HG02798 (cell line): ENCODE measurements around the gene RFESD.
A peak's percentile ranks its signal among the peaks of the same experiment; 100 is the strongest.

Source experiments
- ATAC-seq: cut with Tn5 transposase; IDR thresholded peaks from one replicate; pipeline ENCODE4 v1.9.1; 2021; ENCODE audit warnings: mild to moderate bottlenecking; ENCODE audit not compliant: unreplicated experiment, poor library complexity

RFESD gene

DNA sequence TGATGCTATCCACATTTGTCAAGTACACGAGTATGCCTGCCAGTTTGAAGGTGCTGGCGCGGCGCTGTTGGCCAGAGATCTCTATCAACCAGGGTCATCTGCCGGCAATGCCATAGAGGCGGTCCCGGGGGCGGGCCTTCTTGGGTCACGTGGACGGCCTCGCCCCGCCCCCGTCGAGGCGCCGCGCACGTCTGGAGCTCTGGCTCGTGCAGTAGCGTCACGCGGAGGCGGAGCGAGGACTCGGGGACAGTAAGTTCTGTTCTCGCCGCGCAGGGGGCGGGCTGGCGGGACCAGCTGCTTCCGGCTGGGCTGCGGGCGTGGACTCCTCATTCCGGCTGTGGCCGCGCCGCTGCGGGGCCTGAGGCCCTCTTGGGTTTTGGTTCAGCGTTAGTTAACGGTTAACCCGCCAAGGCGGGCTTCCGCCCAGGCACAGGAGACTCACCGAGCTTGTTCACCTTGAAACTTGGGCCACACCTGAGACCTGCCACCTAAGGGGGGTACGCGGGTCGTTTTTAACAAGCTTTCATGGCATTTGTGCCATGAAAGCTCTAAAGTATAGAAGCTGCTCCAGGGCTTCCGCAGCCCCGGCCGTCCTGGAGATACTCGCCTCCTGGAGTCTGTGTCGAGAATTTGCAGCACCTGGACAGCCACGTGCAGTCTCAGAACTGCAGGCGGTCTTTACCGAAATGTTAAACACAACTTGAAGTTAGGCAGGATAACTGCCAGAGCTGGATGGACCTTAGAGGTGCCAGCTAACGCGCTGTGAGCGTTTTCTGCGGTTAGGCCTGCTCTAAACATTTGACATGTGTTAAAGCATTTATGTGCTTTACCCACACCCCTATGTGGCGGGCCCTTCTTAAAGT, at the start of gene RFESD:
Gene RFESD, plus strand, starts transcription at position 209 of the 863 bp plus-strand sequence. CDS start 5,495 bp downstream, outside the sequence.
- peak; percentile 97 for ATAC-seq

GRCh38 chr5:95599252-95599651, 47.3 kb upstream of the RFESD start:
- ATAC-seq: no peak

GRCh38 chr5:95600557-95600956, 46.0 kb upstream of the RFESD start:
- no peak for ATAC-seq

DNA sequence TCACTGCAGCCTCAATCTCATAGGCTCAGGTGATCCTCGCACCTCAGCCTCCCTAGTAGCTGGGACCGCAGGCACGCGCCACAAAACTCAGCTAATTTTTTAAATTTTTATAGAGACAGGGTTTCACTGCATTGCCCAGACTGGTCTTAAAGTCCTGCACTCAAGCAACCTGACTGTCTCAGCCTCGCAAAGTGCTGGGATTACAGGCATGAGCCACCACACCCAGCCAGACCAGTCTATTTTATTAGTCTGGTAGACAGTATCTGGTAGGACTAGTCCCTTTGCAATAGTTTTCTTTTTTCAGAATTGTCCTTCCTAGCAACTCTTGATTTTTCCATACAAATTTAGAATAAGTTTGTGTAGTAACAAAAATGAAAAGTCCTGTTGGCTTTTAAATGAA, 40.8 kb upstream of the RFESD start:
- no peak for ATAC-seq

DNA sequence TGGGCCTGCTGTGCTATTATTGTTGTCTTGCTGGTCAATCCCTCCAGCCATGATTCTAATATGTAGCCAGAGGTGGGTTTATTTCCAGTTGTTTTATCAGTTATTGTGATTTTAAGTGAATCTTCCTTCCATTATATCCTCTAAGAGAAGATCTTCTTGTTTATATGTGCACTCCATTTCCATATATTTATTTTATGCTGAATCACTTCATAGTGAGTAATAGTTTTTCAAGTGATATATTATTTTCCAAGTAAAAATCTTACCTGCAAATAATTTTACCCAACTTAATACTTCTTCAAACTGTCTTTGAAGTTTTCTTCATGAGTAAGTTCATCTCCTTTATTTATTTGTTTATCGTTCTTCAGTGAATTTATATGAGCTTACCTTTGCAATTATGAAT, 40.2 kb upstream of the RFESD start:
- ATAC-seq: no peak

- ATAC-seq: no peak
These were observed 36.9 kb upstream of the RFESD start for GRCh38 chr5:95609711-95610110.

- no peak for ATAC-seq
These were observed 36.0 kb upstream of the RFESD start for GRCh38 chr5:95610546-95610945.

- ATAC-seq: no peak
These were observed 35.2 kb upstream of the RFESD start for GRCh38 chr5:95611396-95611795.

DNA sequence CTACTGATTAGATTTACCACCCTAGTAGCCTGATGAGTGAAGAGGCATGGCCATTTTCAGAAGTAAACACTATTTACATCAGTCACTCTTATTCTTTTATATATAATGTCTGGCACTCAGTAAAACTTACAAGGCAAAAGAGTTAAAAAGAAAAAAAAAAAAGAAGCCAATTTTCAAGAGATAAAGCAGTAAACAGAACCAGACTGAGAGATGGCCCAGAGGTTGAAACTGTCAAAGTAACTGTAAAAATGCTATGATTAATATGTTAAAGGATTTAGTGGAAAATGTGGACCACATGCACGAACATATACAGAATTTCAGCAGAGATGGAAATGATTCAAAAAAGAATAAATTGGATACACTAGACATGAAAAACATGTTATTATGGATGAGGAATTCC, 33.1 kb upstream of the RFESD start:
- no peak for ATAC-seq

DNA sequence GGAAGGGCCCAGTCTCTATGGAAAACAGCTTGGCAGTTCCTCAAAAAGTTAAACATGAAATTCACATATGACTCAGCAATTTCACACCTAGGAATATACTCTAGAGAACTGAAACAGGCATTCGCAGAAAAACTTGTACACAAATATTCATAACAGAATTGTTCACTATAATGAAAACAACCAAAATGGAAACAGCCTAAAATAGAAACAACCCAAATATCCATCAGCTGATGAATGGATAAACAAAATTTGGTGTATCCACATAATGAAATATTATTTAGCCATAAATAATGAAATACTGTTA, 31.5 kb upstream of the RFESD start:
- peak; percentile 48 for ATAC-seq

DNA sequence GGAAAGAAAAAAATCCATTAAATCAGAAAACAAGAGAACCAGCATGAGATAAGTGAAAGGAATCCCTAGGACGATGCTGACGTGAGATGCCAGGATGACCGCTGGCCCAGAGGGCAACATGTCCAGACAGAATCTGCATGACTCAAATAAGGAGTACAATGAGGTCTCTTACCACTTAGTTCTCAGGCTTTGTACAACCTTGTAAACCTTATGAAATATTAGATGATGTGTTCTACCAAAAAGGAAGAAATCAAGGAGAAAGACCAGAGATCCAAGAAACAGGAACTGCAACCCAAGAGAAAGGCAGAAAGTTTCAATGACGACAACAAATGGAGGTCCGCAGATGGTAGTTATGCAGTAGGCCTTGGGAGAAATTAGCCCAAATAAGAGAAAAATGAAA, 29.5 kb upstream of the RFESD start:
- peak; percentile 24 for ATAC-seq

- ATAC-seq: no peak
These were observed 27.5 kb upstream of the RFESD start for GRCh38 chr5:95619096-95619495.

DNA sequence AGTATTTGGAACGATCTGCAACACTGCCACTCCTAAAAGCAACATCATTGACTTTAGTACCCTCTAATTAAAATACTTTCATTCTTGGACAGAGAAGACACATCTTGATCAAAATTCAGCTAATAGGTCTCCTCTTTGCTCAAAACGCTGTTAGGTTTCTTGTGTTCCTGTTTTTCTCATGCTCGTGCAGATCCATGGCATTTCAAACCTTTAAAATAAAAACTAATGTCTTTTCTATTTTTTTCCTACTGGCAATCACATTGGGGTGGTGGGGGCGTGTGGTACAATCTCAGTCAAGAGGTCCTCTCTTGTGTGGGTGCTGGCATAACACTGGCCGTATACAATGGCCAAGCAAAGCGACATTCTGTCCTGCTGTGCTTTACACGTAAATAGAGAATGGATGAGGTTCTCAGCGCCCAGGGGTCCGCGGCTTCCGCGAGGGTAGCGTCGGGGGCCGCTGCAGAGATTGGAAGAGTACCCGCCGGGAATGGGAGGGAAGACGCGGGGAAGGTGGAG, 27.0 kb upstream of the RFESD start:
- no peak for ATAC-seq

DNA sequence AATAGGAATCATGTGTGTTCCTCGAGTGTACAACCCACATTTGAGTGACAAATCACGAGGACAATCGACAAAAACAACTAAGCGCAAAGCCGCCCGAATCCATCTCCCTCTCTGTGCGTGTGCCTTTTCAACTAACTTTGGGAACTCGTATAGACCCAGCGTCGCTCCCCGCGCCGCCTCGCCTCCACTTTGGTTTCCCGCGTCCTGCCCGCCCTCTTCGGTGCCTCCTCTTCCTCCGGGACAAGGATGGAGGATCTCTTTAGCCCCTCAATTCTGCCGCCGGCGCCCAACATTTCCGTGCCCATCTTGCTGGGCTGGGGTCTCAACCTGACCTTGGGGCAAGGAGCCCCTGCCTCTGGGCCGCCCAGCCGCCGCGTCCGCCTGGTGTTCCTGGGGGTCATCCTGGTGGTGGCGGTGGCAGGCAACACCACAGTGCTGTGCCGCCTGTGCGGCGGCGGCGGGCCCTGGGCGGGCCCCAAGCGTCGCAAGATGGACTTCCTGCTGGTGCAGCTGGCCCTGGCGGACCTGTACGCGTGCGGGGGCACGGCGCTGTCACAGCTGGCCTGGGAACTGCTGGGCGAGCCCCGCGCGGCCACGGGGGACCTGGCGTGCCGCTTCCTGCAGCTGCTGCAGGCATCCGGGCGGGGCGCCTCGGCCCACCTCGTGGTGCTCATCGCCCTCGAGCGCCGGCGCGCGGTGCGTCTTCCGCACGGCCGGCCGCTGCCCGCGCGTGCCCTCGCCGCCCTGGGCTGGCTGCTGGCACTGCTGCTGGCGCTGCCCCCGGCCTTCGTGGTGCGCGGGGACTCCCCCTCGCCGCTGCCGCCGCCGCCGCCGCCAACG, 26.3 kb upstream of the RFESD start, which contains the start of gene GPR150:
Gene GPR150, plus strand, starts transcription at position 58 of the 840 bp plus-strand sequence. Its CDS starts 189 bp downstream, at position 247.
- peak; percentile 71 for ATAC-seq

GRCh38 chr5:95620870-95621838, 25.4 kb upstream of the RFESD start:
- ATAC-seq: peak; percentile 52

DNA sequence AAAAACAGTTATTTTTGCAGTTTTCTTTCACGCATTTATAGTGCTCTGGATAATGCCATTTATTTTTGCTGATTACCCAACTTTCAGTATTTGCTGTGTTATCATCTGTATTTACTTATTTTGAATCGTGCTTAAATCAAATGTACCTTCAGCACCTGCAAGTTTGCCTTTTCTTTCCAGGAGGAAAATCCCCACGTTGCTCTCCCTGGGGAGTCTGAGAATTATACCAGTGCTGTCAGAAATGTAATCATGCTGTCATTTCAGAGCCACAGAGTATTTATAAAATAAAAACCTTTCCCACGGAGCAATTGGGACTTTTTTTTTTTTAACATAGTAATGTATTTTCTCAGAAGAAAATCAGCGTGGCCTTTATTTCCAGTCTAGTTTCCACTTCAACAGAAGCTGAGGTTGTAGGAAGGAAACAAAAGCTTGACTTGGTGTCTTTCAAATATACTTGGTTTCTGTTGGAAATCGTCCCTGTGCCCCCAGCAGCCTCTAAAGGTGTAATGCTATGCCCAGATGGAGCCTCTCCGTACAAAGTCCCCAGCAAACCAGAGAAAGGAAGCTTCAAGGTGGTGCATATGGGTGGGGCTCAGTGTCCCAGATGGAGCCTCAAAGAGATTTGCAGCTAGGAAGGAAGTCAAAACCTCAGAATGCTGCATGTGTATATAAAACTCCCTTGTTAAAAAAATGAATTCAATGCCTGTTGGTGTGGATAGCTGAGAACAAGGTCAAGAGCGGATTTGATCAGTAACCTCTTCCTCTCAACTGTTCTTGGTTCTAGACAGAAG, 24.5 kb upstream of the RFESD start:
- ATAC-seq: no peak

DNA sequence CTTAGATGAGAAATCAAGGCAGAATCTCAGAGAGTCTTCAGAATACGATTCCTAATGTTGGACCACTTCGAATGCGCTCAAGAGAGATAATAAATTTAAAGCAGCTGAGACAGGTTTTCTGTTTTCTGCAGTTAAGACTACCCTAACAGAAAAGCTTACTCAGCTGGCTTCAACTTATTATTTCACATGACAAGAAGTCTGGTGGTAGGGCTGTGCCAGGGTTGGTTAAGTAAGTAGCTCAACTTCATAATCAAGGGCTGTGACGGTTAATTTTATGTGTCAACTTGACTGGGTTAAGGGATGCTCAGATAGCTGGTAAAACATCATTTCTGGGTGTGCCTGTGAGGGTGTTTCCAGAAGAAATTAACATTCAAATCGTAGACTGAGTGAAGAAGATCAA, 22.9 kb upstream of the RFESD start:
- ATAC-seq: no peak

- no peak for ATAC-seq
These were observed 22.2 kb upstream of the RFESD start for GRCh38 chr5:95624368-95624767.

- no peak for ATAC-seq
These were observed 19.9 kb upstream of the RFESD start for GRCh38 chr5:95626701-95627100.
